NT2/D1 (cell line): ENCODE measurements around the gene SPINK4.

Experiments
- SUZ12 ChIP-seq: IDR thresholded peaks from 2 replicates; pipeline ENCODE4 v1.6.1; 2011; ENCODE audit not compliant: insufficient read length, insufficient read depth; ENCODE audit errors: extremely low read depth
- YY1 ChIP-seq: IDR thresholded peaks from 2 replicates; pipeline ENCODE4 v1.6.1; 2011; ENCODE audit not compliant: insufficient read length, insufficient read depth
- ZNF274 ChIP-seq: IDR thresholded peaks from 2 replicates; pipeline ENCODE4 v1.6.1; 2011; ENCODE audit warnings: mild to moderate bottlenecking, low read depth, low read length

DNA sequence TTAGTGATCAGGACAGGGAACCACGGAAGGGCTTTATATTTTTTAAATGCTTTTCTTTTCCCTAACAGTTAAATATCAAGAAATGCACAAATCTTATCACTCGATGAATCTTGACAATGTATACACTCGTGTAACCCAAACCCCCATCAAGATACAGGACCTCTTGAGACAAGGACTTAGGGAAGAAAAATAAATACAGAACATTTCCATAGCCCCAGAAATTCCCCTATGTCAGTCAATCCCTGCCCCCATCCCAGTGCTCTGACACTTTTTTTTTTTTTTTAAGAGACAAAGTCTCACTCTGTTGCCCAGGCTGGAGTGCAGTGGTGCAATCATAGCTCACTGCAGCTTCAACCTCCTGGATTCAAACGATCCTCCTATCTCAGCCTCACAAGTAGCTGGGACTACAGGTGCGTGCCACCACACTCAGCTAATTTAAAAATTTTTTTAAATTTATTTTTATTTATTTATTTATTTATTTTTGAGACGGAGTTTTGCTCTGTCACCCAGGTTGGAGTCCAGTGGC, 2.7 kb downstream of the SPINK4 start:
- no peak for TF ChIP-seq ZNF274
- TF ChIP-seq SUZ12: no peak
- no peak for TF ChIP-seq YY1
